GM21723 (cell line): Measurements from ENCODE around the gene MBD5.

Source experiments
- ATAC-seq: cut with Tn5 transposase; IDR thresholded peaks from one replicate; pipeline ENCODE4 v1.9.1; 2021; ENCODE audit warnings: mild to moderate bottlenecking, moderate library complexity; ENCODE audit not compliant: unreplicated experiment

MBD5 gene

GRCh38 chr2:148515976-148516375 lies 495.1 kb downstream of the MBD5 start:
- no peak for ATAC-seq

GRCh38 chr2:148517296-148517695 lies 496.4 kb downstream of the MBD5 start:
- ATAC-seq, result no peak

DNA sequence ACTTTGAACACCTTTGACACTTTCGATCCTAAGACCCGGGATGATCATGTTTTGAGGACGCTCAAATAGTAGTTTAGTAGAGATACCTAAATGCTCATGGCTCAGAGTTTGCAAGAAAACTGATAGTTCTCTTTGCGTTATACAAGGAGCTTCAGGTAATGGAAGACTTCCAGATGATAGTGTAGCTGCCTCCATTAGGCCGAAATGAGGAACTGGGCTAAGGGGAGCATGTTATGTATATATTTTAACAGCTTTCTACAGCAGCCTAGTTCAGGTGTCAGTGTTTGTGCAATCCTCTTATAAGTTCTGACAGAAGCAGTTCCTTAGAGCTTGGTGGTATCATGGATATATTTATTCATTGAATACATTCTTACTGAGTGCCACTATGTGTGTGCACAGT lies 496.9 kb downstream of the MBD5 start:
- no peak for ATAC-seq

DNA sequence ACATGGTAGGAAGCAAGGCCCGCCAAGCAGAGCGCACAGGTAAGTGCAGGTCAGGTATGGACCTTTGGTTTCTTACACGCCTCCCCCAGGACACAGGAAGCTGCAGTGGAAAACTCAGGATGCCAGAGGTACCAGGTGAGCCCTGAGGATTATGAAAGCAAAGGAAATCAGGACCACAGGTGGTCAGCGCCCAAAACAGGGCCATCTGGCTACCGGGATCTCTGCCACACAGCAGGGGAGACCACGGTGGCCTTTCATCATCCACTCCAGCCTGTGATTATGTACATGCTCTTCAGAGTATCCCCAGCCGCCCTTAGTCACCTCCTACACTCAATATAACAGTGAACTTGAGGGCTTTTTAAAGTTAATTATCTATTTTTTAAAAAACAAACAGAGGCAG lies 498.1 kb downstream of the MBD5 start:
- ATAC-seq, result no peak

GRCh38 chr2:148521181-148521580 lies 500.3 kb downstream of the MBD5 start:
- no peak for ATAC-seq

DNA sequence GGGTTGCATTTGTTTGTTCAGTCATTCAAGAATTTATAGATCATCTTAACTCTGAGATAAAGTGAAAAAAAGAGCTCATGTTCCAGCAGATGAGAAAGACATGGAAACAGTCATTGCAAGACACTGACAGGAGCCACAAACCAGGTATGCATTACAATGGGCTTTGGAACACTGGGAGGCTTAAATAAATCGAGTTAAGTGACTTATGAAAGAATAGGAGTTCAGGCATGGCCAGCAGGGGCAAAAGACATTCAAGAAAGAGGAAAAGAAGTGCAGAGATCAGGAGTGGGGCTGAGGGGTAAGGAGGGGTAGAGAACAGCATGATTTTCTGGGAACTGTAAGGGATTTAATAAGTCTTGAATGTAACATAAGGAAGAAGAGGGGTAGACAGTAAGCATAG lies 502.4 kb downstream of the MBD5 start:
- no peak for ATAC-seq

DNA sequence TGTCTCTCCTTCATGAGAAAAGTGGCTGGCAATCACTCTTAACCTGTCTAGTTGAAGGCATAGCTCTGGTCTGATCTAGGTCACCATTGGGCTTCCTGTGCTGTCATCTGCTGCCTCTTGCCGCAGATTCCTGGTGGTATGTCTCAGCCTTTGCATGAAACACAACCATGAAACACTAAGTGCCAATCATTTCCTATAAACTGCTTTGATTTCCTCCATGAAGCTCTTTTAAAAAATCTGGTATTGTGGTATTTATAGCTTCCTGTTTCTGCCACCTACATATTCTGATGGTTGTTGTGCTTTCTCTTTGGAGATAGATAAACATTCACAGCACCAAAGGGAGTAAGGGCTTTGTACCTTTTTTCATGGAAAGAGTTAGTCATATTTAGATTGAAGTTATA lies 503.6 kb downstream of the MBD5 start:
- ATAC-seq, result no peak

DNA sequence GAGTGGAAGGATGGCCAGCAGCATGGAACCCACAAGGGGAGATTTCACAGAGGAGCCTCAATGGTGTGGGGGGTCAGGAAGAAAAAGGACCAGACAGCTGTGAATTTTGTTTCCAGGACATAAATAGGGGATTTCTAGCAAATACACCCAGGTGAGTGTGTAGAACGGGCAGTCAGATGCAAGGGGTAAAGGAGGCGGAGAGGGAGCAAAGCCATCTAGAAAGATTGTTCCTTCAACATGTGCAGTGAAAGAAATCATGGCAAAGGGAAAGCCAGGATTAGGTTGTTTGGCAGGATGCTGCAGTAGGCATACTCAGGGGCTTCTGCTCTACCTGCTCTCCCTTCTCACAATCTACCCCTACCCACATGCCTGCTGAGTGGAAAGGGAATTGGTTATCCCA lies 504.2 kb downstream of the MBD5 start:
- ATAC-seq, result no peak

- ATAC-seq, result no peak
Observed at GRCh38 chr2:148526509-148527346, 505.8 kb downstream of the MBD5 start.

GRCh38 chr2:148527488-148528340 lies 506.8 kb downstream of the MBD5 start:
- no peak for ATAC-seq

DNA sequence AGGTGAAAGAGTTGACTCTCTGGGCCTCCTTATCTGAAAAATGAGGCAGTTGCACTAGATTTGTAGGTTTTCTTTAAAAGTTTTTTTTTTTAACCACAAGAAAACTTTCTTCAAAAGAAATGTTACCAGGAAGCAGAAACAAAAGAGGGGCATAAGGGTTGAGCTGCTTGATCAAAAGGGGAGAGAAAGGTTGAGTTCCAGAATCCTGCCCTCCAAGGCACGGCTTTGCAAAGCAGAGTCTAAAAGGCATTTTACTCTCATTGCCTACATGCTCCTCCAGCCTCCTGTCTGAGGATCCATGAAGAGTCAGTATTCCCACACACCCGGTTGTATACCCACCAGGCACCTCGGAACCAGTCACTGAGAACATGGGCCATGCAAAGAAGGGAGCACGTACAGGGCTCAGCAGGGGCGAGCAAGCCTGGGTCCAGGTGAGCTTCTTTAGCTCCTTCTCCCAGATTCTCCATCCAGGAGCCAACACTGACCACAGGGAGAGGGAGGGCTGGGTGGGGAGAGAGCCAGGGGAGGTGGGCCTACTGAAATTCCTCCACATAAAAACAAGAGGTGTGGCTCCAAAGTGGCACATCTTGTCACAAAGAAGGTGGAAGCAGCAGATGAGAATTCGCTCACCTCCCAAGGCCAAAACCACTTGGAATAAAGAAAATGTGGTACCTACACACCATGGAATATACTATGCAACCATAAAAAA lies 507.6 kb downstream of the MBD5 start:
- no peak for ATAC-seq

DNA sequence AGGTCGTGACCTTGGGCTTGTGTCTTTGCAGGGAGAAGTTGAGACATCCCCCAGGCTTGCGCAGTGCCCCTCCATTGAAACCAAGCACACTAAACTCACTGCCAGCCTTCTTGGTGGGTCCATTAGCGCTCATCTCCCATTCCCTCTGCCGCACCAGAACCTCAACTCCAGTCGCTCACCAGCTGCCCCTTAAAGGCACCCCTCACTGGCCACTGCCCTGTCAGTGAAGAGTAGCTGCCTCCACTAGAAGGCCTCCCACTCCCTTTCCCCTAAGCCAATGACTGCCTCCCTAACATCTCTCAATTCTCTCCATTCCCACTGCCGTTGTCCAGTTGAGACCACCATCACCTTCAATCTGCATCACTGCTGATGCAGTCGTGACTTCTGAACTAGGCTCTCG lies 508.9 kb downstream of the MBD5 start:
- ATAC-seq, result no peak

DNA sequence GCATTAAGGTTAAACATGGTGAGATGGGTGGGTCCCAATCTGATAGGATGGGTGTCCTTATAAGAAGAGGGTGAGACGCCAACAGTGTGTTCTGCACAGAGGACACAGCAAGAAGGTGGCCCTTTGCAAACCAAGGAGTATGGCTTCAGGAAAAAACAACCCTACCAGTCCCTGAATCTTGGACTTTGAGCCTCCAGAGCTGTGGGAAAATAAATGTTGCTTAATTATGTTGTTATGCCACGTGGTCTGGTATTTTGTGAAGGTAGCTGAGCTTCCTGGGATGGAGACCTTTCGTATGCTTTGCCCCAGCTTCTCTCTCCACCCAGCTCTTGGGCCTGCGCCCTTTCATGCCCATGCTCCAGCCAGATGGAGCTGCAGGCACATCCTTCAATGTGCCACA lies 509.5 kb downstream of the MBD5 start:
- no peak for ATAC-seq

DNA sequence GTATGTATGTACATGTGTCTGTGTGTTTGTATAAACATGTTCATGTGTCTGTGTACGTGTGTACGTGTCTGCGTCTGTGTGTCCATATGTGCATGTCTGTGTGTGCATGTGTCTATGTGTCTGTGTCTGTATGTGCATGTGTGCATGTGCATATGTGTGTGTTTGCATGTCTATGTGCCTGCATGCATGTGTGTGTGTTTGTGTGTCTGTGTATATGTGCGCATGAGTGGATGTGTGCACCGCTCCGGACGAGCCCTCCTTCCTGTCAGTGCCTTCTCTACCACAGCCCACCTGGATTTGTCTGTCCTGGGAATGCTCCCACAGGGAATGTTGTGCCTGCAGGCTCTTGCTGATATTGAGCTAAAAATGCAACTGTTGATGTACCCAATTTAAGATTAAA lies 510.3 kb downstream of the MBD5 start:
- ATAC-seq, result no peak

- ATAC-seq, result no peak
Observed at GRCh38 chr2:148531669-148532428, 511.0 kb downstream of the MBD5 start.

DNA sequence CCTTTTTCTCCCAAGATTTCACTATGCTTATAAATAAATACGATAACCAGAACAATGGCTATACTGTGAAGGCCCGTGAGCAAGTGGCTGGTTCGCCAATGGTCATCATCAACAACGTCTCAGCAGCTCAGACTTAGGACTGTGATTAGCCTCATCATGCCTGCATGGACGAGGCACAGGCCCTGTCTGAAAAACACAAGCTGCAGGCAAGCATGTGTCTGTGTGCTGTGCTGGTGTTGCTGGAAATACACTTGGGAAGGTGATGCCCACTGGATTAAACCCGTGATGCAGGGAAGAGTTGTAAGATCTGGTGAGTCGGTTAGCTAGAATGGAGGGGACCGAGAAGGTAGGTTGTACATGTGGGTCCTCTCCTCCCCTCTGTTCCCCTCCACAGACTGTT lies 512.1 kb downstream of the MBD5 start:
- no peak for ATAC-seq

GRCh38 chr2:148533685-148534084 lies 512.8 kb downstream of the MBD5 start:
- ATAC-seq, result no peak

DNA sequence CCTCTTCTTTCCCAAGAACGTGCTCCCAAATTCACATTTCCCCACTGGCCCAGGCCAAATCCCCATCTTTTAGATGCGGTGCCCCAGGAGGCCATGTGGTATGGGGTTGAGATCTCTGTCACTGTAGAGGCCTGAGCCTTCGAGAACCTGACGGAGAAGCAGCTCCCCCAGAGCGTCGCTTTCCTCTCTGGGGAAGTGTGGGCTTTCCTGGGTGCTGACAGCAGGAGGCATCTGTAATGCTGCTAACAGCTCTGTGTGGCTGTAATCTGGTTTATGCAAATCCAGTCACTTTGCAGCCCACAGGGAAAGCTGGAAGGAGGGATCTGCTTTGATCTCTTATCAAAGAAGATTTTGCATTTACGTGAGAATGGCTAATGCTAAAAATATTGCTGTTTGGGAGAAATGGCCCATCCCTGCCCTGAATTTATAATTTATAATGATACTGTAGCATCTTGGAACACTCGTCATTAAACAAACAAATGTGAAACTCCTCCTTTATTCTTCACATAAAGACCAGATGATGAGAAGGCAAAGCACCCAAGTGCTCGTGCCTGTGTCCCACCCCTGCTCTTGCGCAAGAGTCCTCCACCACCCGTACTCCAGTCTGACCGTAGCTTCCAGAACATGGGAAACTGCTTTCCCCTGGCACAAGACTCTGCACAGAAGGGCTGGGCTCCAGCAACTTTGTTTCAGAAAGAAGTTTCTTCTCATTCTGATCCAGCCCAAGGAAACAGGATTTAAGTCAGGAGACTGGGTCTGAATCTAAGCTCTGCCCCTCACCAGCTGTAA lies 513.7 kb downstream of the MBD5 start:
- ATAC-seq, result no peak

DNA sequence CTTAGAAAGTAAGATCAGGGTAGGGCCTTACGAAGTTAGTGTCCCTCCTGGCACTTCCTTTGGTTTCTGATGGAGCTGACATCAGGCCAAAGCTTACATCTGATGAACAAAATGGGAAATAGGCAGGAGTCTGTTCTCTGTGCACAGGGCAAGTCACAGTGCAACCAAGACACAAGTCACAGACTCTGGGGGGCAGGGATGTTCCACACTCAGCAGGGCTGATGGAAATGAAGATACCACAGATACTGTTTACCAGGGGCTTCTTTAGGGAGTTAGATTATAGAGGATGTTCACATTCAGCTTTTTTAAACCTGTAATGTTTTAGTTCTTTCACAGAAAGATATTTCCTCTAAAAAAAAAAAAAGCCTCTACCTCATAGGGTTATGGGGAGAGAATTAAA lies 517.5 kb downstream of the MBD5 start:
- ATAC-seq, result no peak

DNA sequence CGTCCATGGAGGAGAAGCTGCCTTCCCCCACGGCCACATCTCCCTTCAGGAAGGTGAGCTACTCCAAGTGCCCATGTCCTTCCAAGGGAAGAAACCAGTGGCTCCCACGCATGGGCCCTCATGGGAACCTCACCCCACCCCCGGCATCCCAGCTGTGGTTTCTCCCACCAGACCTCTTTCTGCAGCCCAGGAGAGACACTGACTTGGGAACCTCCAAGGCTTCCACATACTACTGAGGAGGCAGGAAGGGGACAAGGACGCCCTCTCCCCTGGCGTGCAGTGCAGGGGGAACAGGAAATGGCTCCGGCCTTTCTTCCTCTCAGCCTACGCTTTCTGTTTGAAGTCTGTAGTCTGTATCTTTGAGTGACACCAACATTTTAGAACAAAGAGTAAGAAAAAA lies 519.1 kb downstream of the MBD5 start:
- peak; percentile 63 for ATAC-seq
